ENCODE data around the gene RGS16.
"Not testable (repeated sequence)": the region's sequence is repeated elsewhere in the genome, so short reads cannot be mapped to it uniquely, and the experiment has no call there.

Gene RGS16

GRCh38 chr1:182604175-182605164, at the start of gene RGS16:
Gene RGS16 (minus strand): TSS chr1:182604389. CDS start chr1:182604259, 130 bp downstream.
- peak; percentile 80 for DNase-seq (ENCODE audit: low read depth)

- DNase-seq (ENCODE audit: low read depth), result no peak
Measured at GRCh38 chr1:182653986-182654385, 49.8 kb upstream of the RGS16 start.

- DNase-seq (ENCODE audit: low read depth), result no peak
Measured at GRCh38 chr1:182652933-182653332, 48.7 kb upstream of the RGS16 start.

GRCh38 chr1:182651339-182651724, 47.1 kb upstream of the RGS16 start:
- DNase-seq (ENCODE audit: low read depth), result no peak

GRCh38 chr1:182650678-182651338, 46.6 kb upstream of the RGS16 start:
- DNase-seq (ENCODE audit: low read depth), result no peak

GRCh38 chr1:182649041-182649440, 44.9 kb upstream of the RGS16 start:
- DNase-seq (ENCODE audit: low read depth), result no peak

GRCh38 chr1:182646739-182647138, 42.5 kb upstream of the RGS16 start:
- no peak for DNase-seq (ENCODE audit: low read depth)

GRCh38 chr1:182644886-182645285, 40.7 kb upstream of the RGS16 start:
- no peak for DNase-seq (ENCODE audit: low read depth)

GRCh38 chr1:182643699-182644098, 39.5 kb upstream of the RGS16 start:
- no peak for DNase-seq (ENCODE audit: low read depth)

GRCh38 chr1:182642461-182642860, 38.3 kb upstream of the RGS16 start:
- no peak for DNase-seq (ENCODE audit: low read depth)

- no peak for DNase-seq (ENCODE audit: low read depth)
Measured at GRCh38 chr1:182641561-182641960, 37.4 kb upstream of the RGS16 start.

GRCh38 chr1:182639330-182639729, 35.1 kb upstream of the RGS16 start:
- DNase-seq (ENCODE audit: low read depth), result no peak

- DNase-seq (ENCODE audit: low read depth), result no peak
Measured at GRCh38 chr1:182637769-182638168, 33.6 kb upstream of the RGS16 start.

- DNase-seq (ENCODE audit: low read depth), result no peak
Measured at GRCh38 chr1:182635871-182636270, 31.7 kb upstream of the RGS16 start.

- DNase-seq (ENCODE audit: low read depth), result no peak
Measured at GRCh38 chr1:182634306-182635072, 30.3 kb upstream of the RGS16 start.

- DNase-seq (ENCODE audit: low read depth), result no peak
Measured at GRCh38 chr1:182633657-182634281, 29.6 kb upstream of the RGS16 start.

- no peak for DNase-seq (ENCODE audit: low read depth)
Measured at GRCh38 chr1:182633031-182633430, 28.8 kb upstream of the RGS16 start.

- DNase-seq (ENCODE audit: low read depth), result not testable (repeated sequence)
Measured at GRCh38 chr1:182632441-182632857, 28.3 kb upstream of the RGS16 start.

- DNase-seq (ENCODE audit: low read depth), result no peak
Measured at GRCh38 chr1:182631954-182632353, 27.8 kb upstream of the RGS16 start.

GRCh38 chr1:182631053-182631677, 27.0 kb upstream of the RGS16 start:
- DNase-seq (ENCODE audit: low read depth), result no peak

- no peak for DNase-seq (ENCODE audit: low read depth)
Measured at GRCh38 chr1:182630586-182630985, 26.4 kb upstream of the RGS16 start.

Measured in activated T-cell treated with anti-CD3 and anti-CD28 coated beads for 1 hour (primary cell).